Measurements from ENCODE around the gene URGCP.

GRCh38 chr7:43856996-43857395 is 49.4 kb downstream of the URGCP start:
- TF ChIP-seq CTCF (IDR thresholded peaks at IDR 0.05; ENCODE audit: low read depth, low read length) (no peak), POLR2A (IDR thresholded peaks at IDR 0.05; ENCODE audit: extremely low read depth, insufficient read length) (no peak), MYC (IDR thresholded peaks at IDR 0.05; ENCODE audit: low read depth, low read length) (no peak)

Measured in NB4 (cell line).